Fibroblast of lung (primary cell): Measurements from ENCODE around the gene RBBP6. TPM values are rescaled to one million over a fixed set of nuclear protein-coding genes. Genes with fewer than 3 reads are reported as not detected.

Source experiments
- DNase-seq, 2 donors: peaks; one replicate each; pipeline versions ENCODE4 v3.0.0 to v3.0.0-alpha.2; 2010; ENCODE audit warnings: low read depth in 2 of 2
- H2AFZ ChIP-seq: 2 replicates; pipeline ENCODE4 v1.5.1; 2012; ENCODE audit warnings: low read length, control low read depth, inconsistent platforms
- H3K27ac ChIP-seq: 2 replicates; pipeline ENCODE4 v1.5.1; 2011; ENCODE audit warnings: low read length, control low read depth; ENCODE audit not compliant: insufficient read depth
- H3K27me3 ChIP-seq: 2 replicates; pipeline ENCODE4 v1.5.1; 2011; ENCODE audit warnings: mild to moderate bottlenecking, low read length; ENCODE audit not compliant: control insufficient read depth, insufficient read depth
- H3K36me3 ChIP-seq: 2 replicates; pipeline ENCODE4 v1.5.1; 2011; ENCODE audit warnings: low read length; ENCODE audit not compliant: control insufficient read depth, insufficient read depth
- H3K4me1 ChIP-seq: 2 replicates; pipeline ENCODE4 v1.5.1; 2011; ENCODE audit warnings: low read length; ENCODE audit not compliant: control insufficient read depth, insufficient read depth; ENCODE audit errors: extremely low read depth
- H3K4me2 ChIP-seq: 2 replicates; pipeline ENCODE4 v1.5.1; 2011; ENCODE audit warnings: low read length, control low read depth; ENCODE audit not compliant: insufficient read depth; ENCODE audit errors: extremely low read depth
- H3K4me3 ChIP-seq, 4 experiments: fragments of 200-600 bp in 1 of 4; sonication (generic) in 1 of 4; replicated peaks in 1 of 4; 2 replicates each; pipeline ENCODE4 v1.5.1; 2011 to 2016; ENCODE audit warnings: low read length in 4 of 4, low read depth in 3 of 4, mild to moderate bottlenecking in 3 of 4, control low read depth in 2 of 4, inconsistent platforms in 1 of 4, mixed read lengths in 1 of 4; ENCODE audit not compliant: insufficient read depth in 1 of 4; ENCODE audit errors: control extremely low read depth in 1 of 4
- H3K79me2 ChIP-seq: 2 replicates; pipeline ENCODE4 v1.5.1; 2012; ENCODE audit warnings: mild to moderate bottlenecking, low read length, inconsistent platforms; ENCODE audit not compliant: control insufficient read depth, insufficient read depth
- H3K9ac ChIP-seq: 2 replicates; pipeline ENCODE4 v1.5.1; 2011; ENCODE audit warnings: mild to moderate bottlenecking, low read length, control low read depth; ENCODE audit not compliant: insufficient read depth
- H3K9me3 ChIP-seq: 2 replicates; pipeline ENCODE4 v1.5.1; 2012; ENCODE audit warnings: low read depth, low read length; ENCODE audit not compliant: control insufficient read depth, insufficient read depth
- H4K20me1 ChIP-seq: 2 replicates; pipeline ENCODE4 v1.5.1; 2011; ENCODE audit warnings: low read length; ENCODE audit not compliant: control insufficient read depth, insufficient read depth; ENCODE audit errors: extremely low read depth
- CTCF ChIP-seq, 2 donors: IDR thresholded peaks in 1 of 2; conservative IDR thresholded peaks in 1 of 2; 1 replicate in 1 of 2; 2 replicates in 1 of 2; pipeline ENCODE4 v1.5.1; 2011 to 2012; ENCODE audit warnings: low read length in 2 of 2, control low read depth in 1 of 2, inconsistent platforms in 1 of 2, low read depth in 1 of 2, mild to moderate bottlenecking in 1 of 2
- EZH2 ChIP-seq: IDR thresholded peaks from 2 replicates; pipeline ENCODE4 v1.5.1; 2012; ENCODE audit warnings: low read length, control low read depth, mild to moderate bottlenecking; ENCODE audit errors: missing control alignments
- polyA plus RNA-seq, 2 donors: library from polyadenylated mRNA; depleted of rRNA in 1 of 2; stranded (reverse) in 1 of 2; unstranded in 1 of 2; fragments of >200 nt; gene quantifications; 2 replicates each; pipeline ENCODE4 v1.2.1, GENCODE V29; 2011 to 2012; ENCODE audit warnings: missing spikeins in 1 of 2
- total RNA-seq: library from RNA; depleted of rRNA; stranded (reverse); fragments of >200 nt; gene quantifications from 2 replicates; pipeline ENCODE4 v1.2.1, GENCODE V29; 2014

RBBP6 gene
- total and polyA plus RNA-seq, 2 donors (not counting 1 experiment from before 2014, with no cell fraction given): 16.8 to 26.4 TPM

- Histone ChIP-seq H2AFZ (peak overlapping the region; percentile 14), H3K4me2 (peak overlapping the region; percentile 82), H3K4me1 (no peaks in the 10 kb centered on the region), H3K9me3 (no peaks in the 10 kb centered on the region), H3K27me3 (no peaks in the 10 kb centered on the region), H3K79me2 (no peaks in the 10 kb centered on the region), H3K36me3 (no peaks in the 10 kb centered on the region), H4K20me1 (no peaks in the 10 kb centered on the region), H3K4me3 (peak overlapping the region in 3 of 4 experiments; percentile 19 to 31 (median 20)), H3K27ac (no peak overlapping the region), H3K9ac (no peak overlapping the region)
- peak; percentile 69 to 88 for DNase-seq
- TF ChIP-seq CTCF (conservative IDR thresholded peaks at IDR 0.05 in 1 of 2, IDR thresholded peaks at IDR 0.05 in 1 of 2; ENCODE audit: low read depth in 1 of 2, low read length in 2 of 2) (peak; percentile 91 to 95), EZH2 (no peak)
These were observed 22.3 kb upstream of the RBBP6 start for GRCh38 chr16:24516900-24517669.

GRCh38 chr16:24518498-24518897 is 20.9 kb upstream of the RBBP6 start:
- Histone ChIP-seq H3K4me2 (no peak overlapping the region), H3K9ac (no peak overlapping the region), H3K9me3 (no peaks in the 10 kb centered on the region), H3K4me3 (no peak overlapping the region), H2AFZ (no peak overlapping the region), H3K27me3 (no peaks in the 10 kb centered on the region), H4K20me1 (no peaks in the 10 kb centered on the region), H3K27ac (no peak overlapping the region), H3K36me3 (no peaks in the 10 kb centered on the region), H3K4me1 (no peaks in the 10 kb centered on the region), H3K79me2 (no peaks in the 10 kb centered on the region)
- TF ChIP-seq CTCF (conservative IDR thresholded peaks at IDR 0.05 in 1 of 2, IDR thresholded peaks at IDR 0.05 in 1 of 2; ENCODE audit: low read depth in 1 of 2, low read length in 2 of 2) (no peak), EZH2 (no peak)
- DNase-seq: no peak

- Histone ChIP-seq H3K27ac (no peak overlapping the region), H3K9ac (no peak overlapping the region), H3K9me3 (no peaks in the 10 kb centered on the region), H4K20me1 (no peaks in the 10 kb centered on the region), H3K4me2 (no peak overlapping the region), H3K36me3 (no peaks in the 10 kb centered on the region), H3K27me3 (peaks cover 2% of the 10 kb centered on the region), H3K4me1 (no peaks in the 10 kb centered on the region), H3K79me2 (no peaks in the 10 kb centered on the region), H3K4me3 (no peak overlapping the region), H2AFZ (no peak overlapping the region)
- no peak for DNase-seq
- TF ChIP-seq EZH2: no peak
These were observed 18.4 kb upstream of the RBBP6 start for GRCh38 chr16:24520983-24521382.
